Uterus (tissue), 4 donors: ENCODE measurements around the gene AAMP. TPM values are rescaled to one million over a fixed set of nuclear protein-coding genes. Genes with fewer than 3 reads are reported as not detected.

Experiments
- DNase-seq, 2 donors: peaks; one replicate each; pipeline ENCODE4 v3.0.0-alpha.2; 2019 to 2020
- H3K27ac ChIP-seq, 2 donors: fragments of 200-600 bp; sonication (generic); 1 replicate in 1 of 2; 2 replicates in 1 of 2; pipeline ENCODE4 v1.5.1; 2016 to 2018
- H3K27me3 ChIP-seq, 2 donors: fragments of 200-600 bp; sonication (generic); one replicate each; pipeline ENCODE4 v1.5.1; 2018 to 2019; ENCODE audit warnings: control low read depth in 1 of 2
- H3K36me3 ChIP-seq, 2 donors: fragments of 200-600 bp; sonication (generic); one replicate each; pipeline ENCODE4 v1.5.1; 2019; ENCODE audit warnings: control low read depth in 1 of 2
- H3K4me1 ChIP-seq, 2 donors: fragments of 200-600 bp; sonication (generic); one replicate each; pipeline ENCODE4 v1.5.1; 2018 to 2019; ENCODE audit warnings: control low read depth in 1 of 2
- H3K4me3 ChIP-seq, 2 donors: fragments of 200-600 bp; sonication (generic); 1 replicate in 1 of 2; 2 replicates in 1 of 2; pipeline ENCODE4 v1.5.1; 2018 to 2019; ENCODE audit warnings: mild to moderate bottlenecking in 1 of 2
- H3K9me3 ChIP-seq, 2 donors: fragments of 200-600 bp; sonication (generic); one replicate each; pipeline ENCODE4 v1.5.1; 2019; ENCODE audit warnings: control low read depth in 1 of 2
- POLR2A ChIP-seq, 2 donors: fragments of 450-650 bp; IDR thresholded peaks; one replicate each; pipeline ENCODE4 v1.6.1; 2016; ENCODE audit warnings: antibody characterized with exemption in 2 of 2, mild to moderate bottlenecking in 1 of 2, moderate library complexity in 1 of 2
- intact Hi-C: fragments of 100-400 bp; cut with DNase I; formaldehyde crosslinking; loops from one replicate; pipeline ENCODE4 v1.15.1; 2023; ENCODE audit warnings: low total_unique reads
- total RNA-seq, 4 donors: library from RNA; depleted of rRNA in 3 of 4; stranded (reverse); fragments of >200 nt in 3 of 4; gene quantifications; one replicate each; pipeline versions ENCODE4 v1.1.0 to v1.2.4, GENCODE V29; 2014 to 2023
- TF ChIP-seq, protein P1 (sequence below), 4 experiments: fragments of 200-600 bp in 2 of 4; fragments of 450-650 bp in 2 of 4; sonication (generic) in 2 of 4; IDR thresholded peaks; one replicate each; pipeline ENCODE4 v1.5.1; 2016 to 2019; ENCODE audit warnings: antibody characterized with exemption in 4 of 4, mild to moderate bottlenecking in 2 of 4, moderate library complexity in 1 of 4
- donor health status: DM: yes; HTN: yes; CAD: no.

Gene AAMP
- total RNA-seq, 4 donors from 2014 or later = 79.6 to 160 (median 134) TPM

- Histone ChIP-seq H3K4me1 (peaks cover 5 to 16% of the 10 kb centered on the region in 2 donors), H3K4me3 (no peak overlapping the region), H3K27me3 (no peaks in the 10 kb centered on the region), H3K36me3 (no peaks in the 10 kb centered on the region), H3K9me3 (no peaks in the 10 kb centered on the region), H3K27ac (no peak overlapping the region)
- no peak for TF ChIP-seq POLR2A (IDR thresholded peaks at IDR 0.05)
- TF ChIP-seq, protein P1, sequence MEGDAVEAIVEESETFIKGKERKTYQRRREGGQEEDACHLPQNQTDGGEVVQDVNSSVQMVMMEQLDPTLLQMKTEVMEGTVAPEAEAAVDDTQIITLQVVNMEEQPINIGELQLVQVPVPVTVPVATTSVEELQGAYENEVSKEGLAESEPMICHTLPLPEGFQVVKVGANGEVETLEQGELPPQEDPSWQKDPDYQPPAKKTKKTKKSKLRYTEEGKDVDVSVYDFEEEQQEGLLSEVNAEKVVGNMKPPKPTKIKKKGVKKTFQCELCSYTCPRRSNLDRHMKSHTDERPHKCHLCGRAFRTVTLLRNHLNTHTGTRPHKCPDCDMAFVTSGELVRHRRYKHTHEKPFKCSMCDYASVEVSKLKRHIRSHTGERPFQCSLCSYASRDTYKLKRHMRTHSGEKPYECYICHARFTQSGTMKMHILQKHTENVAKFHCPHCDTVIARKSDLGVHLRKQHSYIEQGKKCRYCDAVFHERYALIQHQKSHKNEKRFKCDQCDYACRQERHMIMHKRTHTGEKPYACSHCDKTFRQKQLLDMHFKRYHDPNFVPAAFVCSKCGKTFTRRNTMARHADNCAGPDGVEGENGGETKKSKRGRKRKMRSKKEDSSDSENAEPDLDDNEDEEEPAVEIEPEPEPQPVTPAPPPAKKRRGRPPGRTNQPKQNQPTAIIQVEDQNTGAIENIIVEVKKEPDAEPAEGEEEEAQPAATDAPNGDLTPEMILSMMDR (IDR thresholded peaks at IDR 0.05) = no peak
- no peak for DNase-seq
- intact Hi-C loops = loop anchor here (10.0 kb wide), 1 partner anchor 100 kb away; the partner anchor contains the start of gene CTDSP1
Observed at GRCh38 chr2:218294430-218295022, 24.6 kb upstream of the AAMP start.

DNA sequence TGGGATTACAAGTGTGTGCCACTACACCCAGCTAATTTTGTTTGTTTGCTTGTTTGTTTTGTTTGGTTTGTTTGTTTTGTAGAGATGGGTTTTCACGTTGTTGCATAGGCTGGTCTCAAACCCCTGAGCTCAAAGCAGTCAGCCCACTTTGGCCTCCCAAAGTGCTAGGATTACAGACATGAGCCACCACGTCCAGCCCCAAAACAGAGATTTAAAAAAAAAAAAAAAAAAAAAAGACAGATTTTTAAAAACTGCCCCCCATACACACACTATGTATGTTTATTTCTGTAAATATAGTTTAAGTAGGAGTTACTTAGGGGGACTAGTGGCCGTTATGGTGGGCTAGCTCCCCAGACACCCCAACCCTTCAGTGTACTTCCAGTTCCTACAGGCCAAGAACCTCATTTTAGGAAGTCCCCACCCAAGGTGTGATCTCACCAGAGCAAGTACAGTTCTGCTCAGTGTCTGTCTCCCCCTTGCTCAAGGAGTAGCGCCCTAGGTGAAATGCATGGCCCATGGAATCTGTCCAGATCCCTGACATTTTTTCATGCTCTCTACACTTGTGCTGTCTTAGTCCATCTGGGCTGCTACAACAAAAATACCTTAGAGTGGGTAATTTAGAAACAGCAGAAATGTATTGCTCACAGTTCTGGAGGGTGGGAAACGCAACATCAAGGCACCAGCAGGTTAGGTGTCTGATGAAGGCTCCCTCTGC, 23.9 kb upstream of the AAMP start:
- no peak for DNase-seq
- H3K36me3 ChIP-seq = no peaks in the 10 kb centered on the region
- H3K4me3 ChIP-seq = no peak overlapping the region
- H3K9me3 ChIP-seq = no peaks in the 10 kb centered on the region
- no peak for TF ChIP-seq POLR2A (IDR thresholded peaks at IDR 0.05)
- peaks cover 5 to 20% of the 10 kb centered on the region in 2 donors for H3K4me1 ChIP-seq
- H3K27ac ChIP-seq = peak overlapping the region in 1 of 2 donors; percentile 98
- H3K27me3 ChIP-seq = no peaks in the 10 kb centered on the region
- intact Hi-C loops = loop anchor here (10.0 kb wide), 1 partner anchor 101 kb away; the partner anchor contains the start of gene CTDSP1

DNA sequence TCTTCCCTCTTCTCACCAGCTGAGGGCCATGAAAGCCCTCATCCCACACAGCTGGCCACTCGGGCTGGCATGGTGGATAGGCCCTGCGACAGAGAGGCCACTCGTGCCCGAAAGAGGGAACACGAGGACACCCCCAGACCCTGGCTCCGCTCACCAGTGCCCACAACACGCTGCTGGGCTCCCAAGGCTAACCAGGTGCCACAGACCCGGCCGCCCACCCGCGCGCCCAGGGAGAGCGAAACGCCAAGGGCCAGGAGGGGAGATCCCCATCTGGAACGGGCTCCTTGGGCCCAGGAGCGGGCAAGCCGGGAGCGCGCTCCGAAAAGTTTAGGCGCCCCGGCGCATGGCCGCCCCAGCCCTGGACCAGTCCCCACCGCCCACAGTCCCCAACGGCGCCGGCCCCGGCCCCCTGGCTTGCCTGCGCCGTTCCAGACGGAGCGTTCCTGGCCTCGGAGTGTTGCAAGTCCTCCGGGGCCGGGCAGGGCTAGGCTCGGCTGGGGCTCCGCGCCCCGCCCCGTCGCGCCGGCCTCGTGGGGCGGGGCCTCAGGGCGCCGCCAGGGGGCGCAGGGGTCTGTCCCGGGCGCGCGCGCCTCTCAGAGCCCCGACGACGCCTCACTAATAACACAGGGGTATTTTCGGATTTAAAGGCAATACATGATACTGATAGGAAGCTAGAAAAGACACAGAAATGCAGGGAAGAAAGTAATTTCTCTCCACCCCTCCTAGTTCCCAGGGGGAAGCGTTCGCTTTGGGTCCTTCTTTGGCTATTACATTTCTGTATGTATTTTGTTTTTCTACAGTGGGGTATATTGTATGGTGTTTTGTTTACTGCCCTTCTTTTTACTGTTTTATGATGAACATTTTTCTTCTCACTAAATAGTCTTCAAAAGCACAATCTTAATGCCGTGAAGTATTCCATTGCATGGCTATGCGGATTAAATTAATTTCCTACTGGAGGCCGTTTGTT, 22.4 kb upstream of the AAMP start, which contains the start of gene TMBIM1:
Gene TMBIM1 (minus strand): TSS at position 456 of the 967 bp plus-strand sequence. CDS start 10,362 bp downstream, outside the sequence.
- Histone ChIP-seq H3K4me1 (peaks cover 5 to 24% of the 10 kb centered on the region in 2 donors), H3K27me3 (no peaks in the 10 kb centered on the region), H3K4me3 (peak within 1 kb of the TSS; percentile 84 to 97), H3K36me3 (no peaks in the 10 kb centered on the region), H3K27ac (peak within 1 kb of the TSS; percentile 98 to 100), H3K9me3 (no peaks in the 10 kb centered on the region)
- TF ChIP-seq, protein P1 (IDR thresholded peaks at IDR 0.05) = peak; percentile 66 to 96 (median 94)
- TF ChIP-seq POLR2A (IDR thresholded peaks at IDR 0.05) = peak; percentile 88
- DNase-seq = peak; percentile 75 to 86
- intact Hi-C loops = loop anchor here (10.0 kb wide), 1 partner anchor 102 kb away; the partner anchor contains the start of gene CTDSP1

GRCh38 chr2:218291318-218292047, 21.5 kb upstream of the AAMP start:
- DNase-seq = no peak
- no peaks in the 10 kb centered on the region for H3K27me3 ChIP-seq
- intact Hi-C loops = loop anchor here (10.0 kb wide), 1 partner anchor 103 kb away; the partner anchor contains the start of gene CTDSP1
- peak overlapping the region; percentile 84 to 97 for H3K4me3 ChIP-seq
- peaks cover 5 to 26% of the 10 kb centered on the region in 2 donors for H3K4me1 ChIP-seq
- no peaks in the 10 kb centered on the region for H3K9me3 ChIP-seq
- TF ChIP-seq, protein P1 (IDR thresholded peaks at IDR 0.05) = no peak
- TF ChIP-seq POLR2A (IDR thresholded peaks at IDR 0.05) = no peak
- H3K36me3 ChIP-seq = no peaks in the 10 kb centered on the region
- H3K27ac ChIP-seq = peak overlapping the region; percentile 98 to 100
